ENCODE data around the gene PCDH9. TPM values are rescaled to one million over a fixed set of nuclear protein-coding genes. Genes with fewer than 3 reads are reported as not detected.

Gene PCDH9
- total and polyA plus RNA-seq, 8 donors: 2.0 to 11.6 (median 3.1) TPM

GRCh38 chr13:67221630-67222226 is 8.4 kb downstream of the PCDH9 start:
- Histone ChIP-seq H3K27ac (no peak overlapping the region), H3K27me3 (no peaks in the 10 kb centered on the region), H3K4me1 (peaks cover 0 to 8% of the 10 kb centered on the region in 2 donors), H3K36me3 (no peaks in the 10 kb centered on the region), H3K4me3 (no peak overlapping the region), H3K9me3 (no peaks in the 10 kb centered on the region)
- DNase-seq (no peak), ATAC-seq (no peak)
- TF ChIP-seq CTCF (IDR thresholded peaks at IDR 0.05): no peak
- intact Hi-C loops (cut with DNase I): no loop called here

- H3K4me3 ChIP-seq: no peak overlapping the region
- no peak for TF ChIP-seq CTCF (IDR thresholded peaks at IDR 0.05)
- no peak for DNase-seq
- no peak for ATAC-seq
- H3K36me3 ChIP-seq: no peaks in the 10 kb centered on the region
- no peak overlapping the region for H3K27ac ChIP-seq
- peaks cover 0 to 4% of the 10 kb centered on the region in 2 donors for H3K4me1 ChIP-seq
- no peaks in the 10 kb centered on the region for H3K9me3 ChIP-seq
- intact Hi-C loops (cut with DNase I): no loop called here
- no peaks in the 10 kb centered on the region for H3K27me3 ChIP-seq
Observed at GRCh38 chr13:67219113-67219512, 11.0 kb downstream of the PCDH9 start.

- no peaks in the 10 kb centered on the region for H3K4me1 ChIP-seq
- no peaks in the 10 kb centered on the region for H3K27me3 ChIP-seq
- TF ChIP-seq CTCF (IDR thresholded peaks at IDR 0.05): no peak
- intact Hi-C loops (cut with DNase I): no loop called here
- no peak overlapping the region for H3K27ac ChIP-seq
- no peak overlapping the region for H3K4me3 ChIP-seq
- H3K9me3 ChIP-seq: no peaks in the 10 kb centered on the region
- no peaks in the 10 kb centered on the region for H3K36me3 ChIP-seq
- ATAC-seq (no peak), DNase-seq (no peak)
Observed at GRCh38 chr13:67217880-67218279, 12.3 kb downstream of the PCDH9 start.

GRCh38 chr13:67216864-67217263 is 13.3 kb downstream of the PCDH9 start:
- no peak for TF ChIP-seq CTCF (IDR thresholded peaks at IDR 0.05)
- Histone ChIP-seq H3K27ac (no peak overlapping the region), H3K9me3 (no peaks in the 10 kb centered on the region), H3K36me3 (no peaks in the 10 kb centered on the region), H3K4me1 (no peaks in the 10 kb centered on the region), H3K27me3 (no peaks in the 10 kb centered on the region), H3K4me3 (no peak overlapping the region)
- ATAC-seq (no peak), DNase-seq (no peak)
- intact Hi-C loops (cut with DNase I): no loop called here

DNA sequence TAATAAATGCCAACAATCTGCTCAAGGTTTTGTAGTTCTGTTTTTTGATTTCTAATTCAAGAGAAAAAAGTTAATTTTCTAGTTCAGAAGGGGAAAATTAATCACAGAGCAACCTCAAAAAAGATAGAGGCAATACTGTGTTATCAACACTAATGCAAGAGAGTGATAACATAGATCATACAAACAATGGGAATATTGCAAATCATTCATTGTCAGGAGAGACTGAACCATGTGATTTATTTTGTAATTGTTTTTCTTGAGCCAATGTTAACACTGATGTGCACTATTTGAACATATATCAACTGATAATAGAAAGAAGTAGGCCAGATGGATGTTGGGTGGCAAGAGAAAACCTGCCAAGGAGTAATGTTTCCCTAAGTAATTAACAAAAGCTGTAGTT is 19.9 kb downstream of the PCDH9 start:
- DNase-seq: no peak
- no peak overlapping the region for H3K4me3 ChIP-seq
- no peak for TF ChIP-seq CTCF (IDR thresholded peaks at IDR 0.05)
- no peak for ATAC-seq
- H3K27me3 ChIP-seq: no peaks in the 10 kb centered on the region
- H3K9me3 ChIP-seq: no peaks in the 10 kb centered on the region
- no peak overlapping the region for H3K27ac ChIP-seq
- intact Hi-C loops (cut with DNase I): no loop called here
- no peaks in the 10 kb centered on the region for H3K36me3 ChIP-seq
- no peaks in the 10 kb centered on the region for H3K4me1 ChIP-seq

All from left lung (tissue), 10 donors.